GM12873 (cell line): Measurements from ENCODE around the gene AGR3.

Experiments
- TF ChIP-seq, protein P1 (sequence below): IDR thresholded peaks from 2 replicates; pipeline ENCODE4 v1.5.1; 2012; ENCODE audit warnings: low read depth, mild to moderate bottlenecking, moderate library complexity, low read length, control low read depth; ENCODE audit not compliant: insufficient read depth; ENCODE audit errors: missing control alignments

Gene AGR3

DNA sequence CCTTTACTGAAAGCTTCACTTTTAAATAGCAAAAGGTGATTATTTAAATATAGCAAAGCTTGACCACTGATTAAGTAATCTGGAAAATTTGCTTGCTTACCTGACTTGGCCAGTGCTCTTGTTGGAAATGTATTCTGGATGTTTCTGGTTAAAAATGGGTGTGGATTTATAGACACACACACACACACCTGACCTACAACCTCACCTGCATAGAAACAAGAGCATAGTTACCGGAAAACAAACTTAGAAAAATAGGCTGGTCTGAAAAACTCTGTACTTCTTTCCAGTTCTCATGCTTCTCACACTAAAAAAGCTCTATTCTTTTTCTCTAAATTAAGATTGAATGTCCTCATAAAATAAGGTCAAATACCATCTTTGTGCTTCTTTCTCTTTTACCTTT, at the start of gene AGR3:
AGR3 (minus strand) TSS at position 140 of the 400 bp plus-strand sequence. CDS start 3,365 bp downstream, outside the sequence.
- TF ChIP-seq, protein P1, sequence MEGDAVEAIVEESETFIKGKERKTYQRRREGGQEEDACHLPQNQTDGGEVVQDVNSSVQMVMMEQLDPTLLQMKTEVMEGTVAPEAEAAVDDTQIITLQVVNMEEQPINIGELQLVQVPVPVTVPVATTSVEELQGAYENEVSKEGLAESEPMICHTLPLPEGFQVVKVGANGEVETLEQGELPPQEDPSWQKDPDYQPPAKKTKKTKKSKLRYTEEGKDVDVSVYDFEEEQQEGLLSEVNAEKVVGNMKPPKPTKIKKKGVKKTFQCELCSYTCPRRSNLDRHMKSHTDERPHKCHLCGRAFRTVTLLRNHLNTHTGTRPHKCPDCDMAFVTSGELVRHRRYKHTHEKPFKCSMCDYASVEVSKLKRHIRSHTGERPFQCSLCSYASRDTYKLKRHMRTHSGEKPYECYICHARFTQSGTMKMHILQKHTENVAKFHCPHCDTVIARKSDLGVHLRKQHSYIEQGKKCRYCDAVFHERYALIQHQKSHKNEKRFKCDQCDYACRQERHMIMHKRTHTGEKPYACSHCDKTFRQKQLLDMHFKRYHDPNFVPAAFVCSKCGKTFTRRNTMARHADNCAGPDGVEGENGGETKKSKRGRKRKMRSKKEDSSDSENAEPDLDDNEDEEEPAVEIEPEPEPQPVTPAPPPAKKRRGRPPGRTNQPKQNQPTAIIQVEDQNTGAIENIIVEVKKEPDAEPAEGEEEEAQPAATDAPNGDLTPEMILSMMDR, result no peak

DNA sequence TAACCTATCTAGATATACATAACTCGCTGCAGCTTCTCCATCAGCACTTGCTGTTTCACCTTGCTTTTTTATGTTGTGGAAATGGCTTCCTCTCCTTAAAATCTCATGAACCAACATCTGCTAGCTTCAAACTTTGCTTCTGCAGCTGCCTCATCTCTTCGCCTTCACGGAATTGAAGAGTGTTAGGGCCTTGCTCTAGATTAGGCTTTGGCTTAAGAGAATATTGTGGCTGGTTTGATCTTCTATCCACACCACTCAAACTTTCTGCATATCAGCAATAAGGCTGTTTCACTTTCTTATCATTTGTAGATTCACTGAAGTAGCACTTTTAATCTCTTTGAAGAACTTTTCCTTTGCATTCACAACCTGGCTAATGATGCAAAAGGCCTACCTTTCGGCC, 49.2 kb upstream of the AGR3 start:
- TF ChIP-seq, protein P1, result no peak

DNA sequence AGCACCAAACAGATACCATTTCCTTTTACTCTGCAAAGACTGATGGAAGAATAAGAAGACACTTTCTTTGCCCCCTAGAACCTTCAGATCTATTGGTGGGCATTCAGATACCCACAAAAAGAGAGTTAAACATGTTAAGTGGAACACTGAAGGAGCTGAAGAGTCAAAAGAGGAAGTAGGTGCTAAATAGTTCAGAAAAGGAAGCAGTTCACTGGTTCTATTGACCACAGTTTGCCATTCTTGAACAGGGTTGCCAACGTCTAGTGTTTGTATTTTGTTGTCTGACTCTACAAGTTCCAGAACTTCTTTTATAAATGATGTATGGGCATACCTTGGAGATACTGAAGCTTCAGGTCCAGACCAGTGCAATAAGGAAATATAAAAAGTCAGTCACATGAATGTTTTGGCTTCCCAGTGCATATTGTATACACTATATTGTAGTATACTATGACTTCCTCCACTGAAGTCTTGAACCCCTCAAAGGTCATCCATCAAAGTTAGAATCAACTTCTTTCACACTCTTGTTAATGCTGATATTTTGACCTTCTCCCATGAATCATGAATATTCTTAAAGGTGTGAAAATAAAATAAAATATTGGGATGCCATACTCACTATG, 47.5 kb upstream of the AGR3 start:
- TF ChIP-seq, protein P1, result no peak

DNA sequence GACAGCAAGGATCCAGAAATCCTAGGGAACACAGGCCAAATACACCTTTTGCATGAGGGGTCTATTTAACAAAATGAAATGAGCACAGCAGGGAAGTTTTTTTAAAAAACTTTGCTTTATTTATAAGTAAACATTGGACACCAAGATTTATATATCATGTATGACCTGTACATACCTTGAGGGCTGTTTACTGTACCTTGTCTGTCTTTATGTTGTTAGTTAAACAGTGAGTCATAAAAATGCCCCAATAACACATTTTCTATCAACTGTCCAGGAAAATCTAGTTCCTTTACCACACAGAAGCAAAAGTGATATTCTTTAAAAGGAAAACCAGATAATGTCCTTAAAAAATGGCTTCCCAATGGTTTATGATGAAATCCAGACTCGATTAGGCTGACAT, 45.1 kb upstream of the AGR3 start:
- TF ChIP-seq, protein P1, result no peak

DNA sequence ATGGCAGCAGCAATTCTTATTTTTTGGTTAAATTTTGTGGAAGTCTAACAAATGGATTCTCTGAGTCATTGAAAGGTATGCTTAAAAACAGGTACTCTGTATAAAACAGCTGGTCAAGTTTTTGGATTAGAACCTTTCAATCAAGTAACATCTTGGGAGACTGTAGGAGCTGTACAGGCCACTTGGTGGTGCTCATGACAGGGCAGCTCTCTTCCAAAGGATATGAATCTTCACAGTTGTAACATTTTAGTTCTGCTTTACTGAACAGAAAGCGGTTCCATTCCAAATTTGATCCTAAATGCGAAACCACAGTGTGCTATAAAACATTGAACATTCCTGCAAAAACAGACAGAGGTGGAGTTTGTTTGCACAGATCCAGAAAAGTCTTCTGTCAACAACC, 44.5 kb upstream of the AGR3 start:
- TF ChIP-seq, protein P1, result peak; percentile 71

DNA sequence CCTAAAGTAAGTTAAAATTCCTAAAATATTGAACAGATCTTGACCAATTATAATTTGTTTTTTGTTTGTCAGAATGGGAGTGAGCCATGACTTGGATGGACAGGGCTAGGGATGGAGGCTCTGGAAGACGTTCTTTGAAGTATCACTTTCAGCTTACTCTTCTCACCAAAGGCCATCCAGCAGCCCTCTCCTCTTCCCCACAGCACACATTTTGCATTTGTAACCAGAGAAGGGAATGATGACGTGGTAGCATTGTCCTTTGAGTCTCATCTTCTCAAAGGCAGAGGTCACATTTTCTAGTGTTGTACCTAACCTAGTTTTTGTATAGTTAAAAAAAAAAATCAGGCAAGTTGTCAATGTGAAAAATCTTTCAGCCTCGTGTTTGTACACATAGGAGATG, 43.8 kb upstream of the AGR3 start:
- TF ChIP-seq, protein P1, result no peak

DNA sequence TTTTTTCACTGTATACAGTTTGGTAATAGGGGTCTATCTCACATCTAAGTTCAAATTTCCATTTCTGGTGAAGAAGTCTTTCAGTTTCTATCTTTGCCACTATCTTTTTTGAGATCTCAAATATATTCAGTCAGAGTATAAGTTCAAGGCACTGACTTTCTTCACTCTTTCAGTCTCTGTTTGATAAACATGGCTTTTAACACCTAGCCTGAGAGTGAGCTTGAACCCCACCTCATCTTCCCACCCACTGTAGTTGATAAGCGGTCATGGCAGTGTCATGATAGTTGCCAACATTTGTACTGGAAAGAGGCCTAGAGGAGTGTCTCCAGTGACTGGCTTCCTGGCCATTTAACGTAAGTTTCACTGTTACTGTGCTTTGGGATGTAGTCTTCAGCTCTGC, 41.2 kb upstream of the AGR3 start:
- TF ChIP-seq, protein P1, result no peak
